HepG2 (cell line): ENCODE results near the gene GRM4. TPM values are rescaled to one million over a fixed set of nuclear protein-coding genes. Genes with fewer than 3 reads are reported as not detected.

Experiments
- ATAC-seq: fragments of 200-7000 bp; cut with Tn5 transposase; 3 replicates; pipeline ENCODE4 v1.9.1; 2020; ENCODE audit warnings: mild to moderate bottlenecking, moderate library complexity
- BruUV-seq: library from RNA; stranded (reverse); fragments of 400-500 nt; replicated peaks from 2 replicates; lab custom pipeline; 2021; lab: Mats Ljungman, UMichigan
- CTCF ChIA-PET: fragments of 300-600 bp; formaldehyde crosslinking; extraction: SDS; loops from one replicate; lab custom pipeline; 2021; ENCODE audit warnings: low total read pairs, inconsistent platforms, low intra/inter-chr PET ratio; lab: Yijun Ruan, JAX
- POLR2A ChIA-PET: fragments of 350-600 bp; sonication (Branson Sonifier 250); formaldehyde crosslinking; loops from one replicate; lab custom pipeline; 2020; ENCODE audit warnings: antibody characterized with exemption, inconsistent platforms; lab: Yijun Ruan, JAX
- DNase-seq: peaks from one replicate; pipeline ENCODE4 v3.0.0-alpha.2; 2015; ENCODE audit warnings: low spot score
- FAIRE-seq: peaks from 3 replicates; lab custom pipeline; 2011; peaks lifted over from hg19 to GRCh38; lab: Jason Lieb, UNC
- H2AFZ ChIP-seq: one replicate; pipeline ENCODE4 v1.6.1; 2011; ENCODE audit warnings: low read length, inconsistent platforms
- H3K27ac ChIP-seq: fragments of 300-600 bp; 3 replicates; pipeline ENCODE4 v1.8.0; 2011; ENCODE audit warnings: mixed run types, mild to moderate bottlenecking, mixed read lengths, low read length, inconsistent platforms; ENCODE audit not compliant: insufficient read depth; ENCODE audit errors: extremely low read length
- H3K27me3 ChIP-seq, 2 experiments: fragments of 200-600 bp in 1 of 2; 2 replicates in 1 of 2; 3 replicates in 1 of 2; pipeline versions ENCODE4 v1.6.0 to v1.8.0; 2011; ENCODE audit warnings: low read length in 2 of 2, mild to moderate bottlenecking in 2 of 2, moderate library complexity in 2 of 2, inconsistent platforms in 1 of 2; ENCODE audit not compliant: insufficient read depth in 2 of 2, control insufficient read depth in 1 of 2
- H3K36me3 ChIP-seq, 2 experiments: fragments of 200-600 bp in 1 of 2; replicated peaks in 1 of 2; 2 replicates in 1 of 2; 3 replicates in 1 of 2; pipeline versions ENCODE4 v1.5.1 to v1.8.0; 2011; ENCODE audit warnings: low read length in 2 of 2, inconsistent platforms in 1 of 2; ENCODE audit not compliant: insufficient read depth in 2 of 2, control insufficient read depth in 1 of 2
- H3K4me1 ChIP-seq: 2 replicates; pipeline ENCODE4 v1.5.1; 2012; ENCODE audit warnings: low read length, inconsistent platforms; ENCODE audit not compliant: insufficient read depth
- H3K4me2 ChIP-seq: 2 replicates; pipeline ENCODE4 v1.6.0; 2011; ENCODE audit warnings: low read depth, low read length, inconsistent platforms
- H3K4me3 ChIP-seq, 3 experiments: fragments of 200-600 bp in 1 of 3; sonication (generic), shearing (Covaris generic) in 1 of 3; replicated peaks in 1 of 3; 2 replicates each; pipeline ENCODE4 v1.5.1; 2011 to 2016; ENCODE audit warnings: low read length in 3 of 3, inconsistent platforms in 2 of 3, low read depth in 2 of 3, mild to moderate bottlenecking in 2 of 3, control low read depth in 1 of 3, mixed read lengths in 1 of 3; ENCODE audit not compliant: insufficient read depth in 1 of 3
- H3K79me2 ChIP-seq: one replicate; pipeline ENCODE4 v1.6.1; 2011; ENCODE audit warnings: low read length, inconsistent platforms; ENCODE audit not compliant: insufficient read depth
- H3K9ac ChIP-seq: 2 replicates; pipeline ENCODE4 v1.6.0; 2011; ENCODE audit warnings: mild to moderate bottlenecking, low read depth, low read length, inconsistent platforms; ENCODE audit not compliant: insufficient read depth
- H3K9me3 ChIP-seq: 2 replicates; pipeline ENCODE4 v1.5.1; 2012; ENCODE audit warnings: mild to moderate bottlenecking, low read length
- H4K20me1 ChIP-seq: 2 replicates; pipeline ENCODE4 v1.6.0; 2011; ENCODE audit warnings: inconsistent platforms, mild to moderate bottlenecking, low read length, moderate library complexity; ENCODE audit not compliant: insufficient read depth
- NFE2L1 ChIP-seq: sonication (generic); formaldehyde crosslinking; IDR thresholded peaks from 2 replicates; pipeline ENCODE4 v1.4.0; 2020; ENCODE audit warnings: missing genetic modification reagents, mild to moderate bottlenecking, borderline replicate concordance
- REPIN1 ChIP-seq: sonication (generic); formaldehyde crosslinking; IDR thresholded peaks from 2 replicates; pipeline ENCODE4 v1.8.0; 2022; ENCODE audit warnings: missing genetic modification reagents, low read depth, mild to moderate bottlenecking, borderline replicate concordance
- RFXANK ChIP-seq: IDR thresholded peaks from 2 replicates; pipeline ENCODE4 v1.6.1; 2016
- ZBTB44 ChIP-seq: sonication (generic); formaldehyde crosslinking; IDR thresholded peaks from 2 replicates; pipeline ENCODE4 v1.4.0; 2020; ENCODE audit warnings: missing genetic modification reagents
- ZNF230 ChIP-seq: sonication (generic); formaldehyde crosslinking; IDR thresholded peaks from 2 replicates; pipeline ENCODE4 v1.4.0; 2020; ENCODE audit warnings: mild to moderate bottlenecking, missing genetic modification reagents
- ZNF335 ChIP-seq: sonication (generic); formaldehyde crosslinking; IDR thresholded peaks from 2 replicates; pipeline ENCODE4 v1.4.0; 2020; ENCODE audit warnings: missing genetic modification reagents
- ZNF468 ChIP-seq: sonication (generic); formaldehyde crosslinking; IDR thresholded peaks from 2 replicates; pipeline ENCODE4 v1.8.0; 2022; ENCODE audit warnings: mild to moderate bottlenecking, moderate library complexity, missing genetic modification reagents
- ZNF775 ChIP-seq: sonication (generic); formaldehyde crosslinking; IDR thresholded peaks from 2 replicates; pipeline ENCODE4 v1.4.0; 2020; ENCODE audit warnings: missing genetic modification reagents, mild to moderate bottlenecking, moderate library complexity, borderline replicate concordance
- ZNF776 ChIP-seq: sonication (generic); formaldehyde crosslinking; IDR thresholded peaks from 2 replicates; pipeline ENCODE4 v1.4.0; 2020; ENCODE audit warnings: mild to moderate bottlenecking, missing genetic modification reagents
- ZNF777 ChIP-seq: sonication (generic); formaldehyde crosslinking; IDR thresholded peaks from 2 replicates; pipeline ENCODE4 v1.4.0; 2020; ENCODE audit warnings: missing genetic modification reagents
- ZNF883 ChIP-seq: sonication (generic); formaldehyde crosslinking; IDR thresholded peaks from 2 replicates; pipeline ENCODE4 v1.5.1; 2020; ENCODE audit warnings: mild to moderate bottlenecking, missing genetic modification reagents; ENCODE audit errors: not compliant biosample characterization
- WGBS: methylation state at CpG from one replicate; pipeline ENCODE4 v1.1.6; 2017; ENCODE audit warnings: low lambda C conversion rate; 5-methylcytosine and 5-hydroxymethylcytosine counted together
- in situ Hi-C: cut with HindIII; loops from 2 replicates; pipeline ENCODE4 v1.10.0; 2017; ENCODE audit warnings: low pct_unique_long_range_greater_than_20kb; ENCODE audit not compliant: extremely low pct_ligation_motif_present
- intact Hi-C: fragments of 100-400 bp; cut with micrococcal nuclease; formaldehyde crosslinking; loops from one replicate; pipeline ENCODE4 v1.10.0; 2022; ENCODE audit not compliant: unreplicated experiment
- polyA plus RNA-seq, 8 experiments: library from polyadenylated mRNA; depleted of rRNA in 3 of 8; stranded (reverse) in 7 of 8; unstranded in 1 of 8; fragments of >200 nt; fragmentation: Illumina TruSeq in 4 of 8; extraction: Trizol in 4 of 8; gene quantifications; 2 replicates each; pipeline versions ENCODE4 v1.2.1 to v1.2.3, GENCODE V29; 2011 to 2016; ENCODE audit warnings: low read depth in 4 of 8, missing spikeins in 1 of 8, mixed read lengths in 1 of 8; ENCODE audit not compliant: insufficient read depth in 1 of 8
- total RNA-seq, 5 experiments: library from RNA; depleted of rRNA; stranded (reverse); fragments of >200 nt; fragmentation: Illumina TruSeq; extraction: Trizol; gene quantifications; 2 replicates each; pipeline ENCODE4 v1.2.3, GENCODE V29; 2016; ENCODE audit warnings: low read depth in 1 of 5

GRM4 gene
- total and polyA plus RNA-seq, 2 of the 13 experiments (the other 11 are each of a cell fraction or from before 2014, with no cell fraction given), result not detected

- H2AFZ ChIP-seq, result no peak overlapping the region
- ChIA-PET POLR2A (no interaction called here), CTCF (no interaction called here)
- H3K4me1 ChIP-seq, result no peaks in the 10 kb centered on the region
- WGBS, result 15% methylated on average over 9 of the region's 10 CpGs
- no peaks in the 10 kb centered on the region for H3K9me3 ChIP-seq
- FAIRE-seq (no peak), ATAC-seq (no peak), DNase-seq (no peak)
- H4K20me1 ChIP-seq, result no peaks in the 10 kb centered on the region; the same call in 1 of the 2 replicates
- no peaks in the 10 kb centered on the region for H3K79me2 ChIP-seq
- BruUV-seq, result no TSS peak
- TF ChIP-seq REPIN1 (CRISPR knock-in tag) (no peak), ZNF230 (no peak), ZNF776 (CRISPR knock-in tag) (no peak), ZNF883 (CRISPR knock-in tag) (no peak), ZNF775 (CRISPR knock-in tag) (no peak), RFXANK (CRISPR knock-in tag) (no peak), ZNF335 (CRISPR knock-in tag) (no peak), ZBTB44 (CRISPR knock-in tag) (no peak), NFE2L1 (no peak), ZNF468 (CRISPR knock-in tag) (no peak), ZNF777 (CRISPR knock-in tag) (no peak)
- in situ Hi-C loops (no loop called here), intact Hi-C loops (no loop called here)
- peaks cover 5 to 78% of the 10 kb centered on the region in 2 experiments; a peak in 3 of 5 replicates for H3K27me3 ChIP-seq
- no peak overlapping the region for H3K27ac ChIP-seq
- H3K4me2 ChIP-seq, result no peak overlapping the region
- H3K9ac ChIP-seq, result no peak overlapping the region
- no peak overlapping the region for H3K4me3 ChIP-seq
- no peaks in the 10 kb centered on the region for H3K36me3 ChIP-seq
These were observed 50.1 kb downstream of the GRM4 start for GRCh38 chr6:34095741-34096140.
